K562 (cell line): ENCODE measurements around the gene ZNF768. TPM values are rescaled to one million over a fixed set of nuclear protein-coding genes. Genes with fewer than 3 reads are reported as not detected.

Experiments used
- ATAC-seq: fragments of 200-7000 bp; cut with Tn5 transposase; 3 replicates; pipeline ENCODE4 v1.9.1; 2020; ENCODE audit warnings: moderate library complexity
- BruUV-seq: library from RNA; stranded (reverse); fragments of 400-500 nt; replicated peaks from 2 replicates; lab custom pipeline; 2021; lab: Mats Ljungman, UMichigan
- CTCF ChIA-PET: fragments of 300-600 bp; formaldehyde crosslinking; extraction: SDS; loops from one replicate; lab custom pipeline; 2021; ENCODE audit warnings: low intra/inter-chr PET ratio; lab: Yijun Ruan, JAX
- POLR2A ChIA-PET: fragments of 300-600, 350-650 bp; sonication (Branson Sonifier 250); formaldehyde crosslinking; extraction: SDS; loops from one replicate; lab custom pipeline; 2021; ENCODE audit warnings: antibody characterized with exemption, inconsistent platforms; lab: Yijun Ruan, JAX
- DNase-seq, 4 experiments: peaks; one replicate each; pipeline versions ENCODE4 v3.0.0 to v3.0.0-alpha.2; 2011 to 2018; ENCODE audit warnings: low spot score in 3 of 4, mixed read lengths in 3 of 4; ENCODE audit errors: extremely low read depth in 1 of 4
- FAIRE-seq: peaks from 2 replicates; lab custom pipeline; 2011; peaks lifted over from hg19 to GRCh38; lab: Jason Lieb, UNC
- H2AFZ ChIP-seq: 2 replicates; pipeline ENCODE4 v1.6.0; 2011; ENCODE audit warnings: low read depth, low read length, control low read depth, inconsistent platforms
- H3K27ac ChIP-seq: fragments of 200-600 bp; 3 replicates; pipeline ENCODE4 v1.8.0; 2011; ENCODE audit warnings: low read depth, mild to moderate bottlenecking, control low read depth, inconsistent platforms, low read length, moderate library complexity, mixed read lengths; ENCODE audit errors: extremely low read depth
- H3K27me3 ChIP-seq, 2 experiments: fragments of 300-600 bp in 1 of 2; 2 replicates in 1 of 2; 3 replicates in 1 of 2; pipeline versions ENCODE4 v1.6.0 to v1.8.0; 2011; ENCODE audit warnings: inconsistent platforms in 2 of 2, low read length in 2 of 2, mild to moderate bottlenecking in 1 of 2, mixed read lengths in 1 of 2, moderate library complexity in 1 of 2; ENCODE audit not compliant: control insufficient read depth in 2 of 2, insufficient read depth in 2 of 2
- H3K36me3 ChIP-seq: fragments of 300-600 bp; 3 replicates; pipeline ENCODE4 v1.8.0; 2011; ENCODE audit warnings: mild to moderate bottlenecking, low read length, inconsistent platforms; ENCODE audit not compliant: control insufficient read depth, insufficient read depth
- H3K4me1 ChIP-seq, 2 experiments: fragments of 200-600 bp in 1 of 2; replicated peaks in 1 of 2; 2 replicates in 1 of 2; 3 replicates in 1 of 2; pipeline versions ENCODE4 v1.5.1 to v1.8.0; 2011; ENCODE audit warnings: inconsistent platforms in 2 of 2, low read length in 2 of 2, mild to moderate bottlenecking in 1 of 2, mixed read lengths in 1 of 2, moderate library complexity in 1 of 2; ENCODE audit not compliant: control insufficient read depth in 2 of 2, insufficient read depth in 2 of 2
- H3K4me2 ChIP-seq: 2 replicates; pipeline ENCODE4 v1.6.1; 2011; ENCODE audit warnings: low read length, control low read depth, inconsistent platforms, mixed read lengths; ENCODE audit not compliant: insufficient read depth
- H3K4me3 ChIP-seq: fragments of 200-600 bp; sonication (generic), shearing (Covaris generic); 2 replicates; pipeline ENCODE4 v1.5.1; 2016; ENCODE audit warnings: control low read depth, inconsistent platforms
- H3K79me2 ChIP-seq: fragments of 200-600 bp; 3 replicates; pipeline ENCODE4 v1.8.0; 2011; ENCODE audit warnings: low read length, inconsistent platforms; ENCODE audit not compliant: control insufficient read depth, insufficient read depth
- H3K9ac ChIP-seq, 2 experiments: 2 replicates each; pipeline versions ENCODE4 v1.6.0 to v1.6.1; 2011; ENCODE audit warnings: low read depth in 2 of 2, low read length in 2 of 2, control low read depth in 1 of 2, inconsistent platforms in 1 of 2, mild to moderate bottlenecking in 1 of 2, mixed read lengths in 1 of 2; ENCODE audit not compliant: insufficient read depth in 1 of 2
- H3K9me1 ChIP-seq: one replicate; pipeline ENCODE4 v1.6.0; 2011; ENCODE audit warnings: inconsistent platforms, mild to moderate bottlenecking, low read length, moderate library complexity; ENCODE audit not compliant: control insufficient read depth, insufficient read depth
- H3K9me3 ChIP-seq: replicated peaks from 2 replicates; pipeline ENCODE4 v1.5.1; 2011; ENCODE audit warnings: low read depth, low read length, inconsistent platforms; ENCODE audit not compliant: control insufficient read depth, insufficient read depth
- H4K20me1 ChIP-seq: replicated peaks from 2 replicates; pipeline ENCODE4 v1.6.1; 2011; ENCODE audit warnings: low read length, inconsistent platforms, mixed read lengths; ENCODE audit not compliant: control insufficient read depth, insufficient read depth
- ATF3 ChIP-seq, 2 experiments: fragments of 450-650 bp in 1 of 2; sonication (generic) in 1 of 2; formaldehyde crosslinking in 1 of 2; IDR thresholded peaks in 1 of 2; conservative IDR thresholded peaks in 1 of 2; 2 replicates each; pipeline versions ENCODE4 v1.6.1 to v1.8.1; 2016 to 2023; ENCODE audit warnings: mild to moderate bottlenecking in 2 of 2, moderate library complexity in 2 of 2, inconsistent platforms in 1 of 2, missing genetic modification reagents in 1 of 2
- BCOR ChIP-seq: fragments of 450-650 bp; IDR thresholded peaks from 2 replicates; pipeline ENCODE4 v1.6.1; 2016
- CBFA2T3 ChIP-seq: fragments of 450-650 bp; IDR thresholded peaks from 2 replicates; pipeline ENCODE4 v1.6.1; 2017
- CEBPB ChIP-seq: fragments of 450-650 bp; IDR thresholded peaks from 2 replicates; pipeline ENCODE4 v1.6.1; 2016; ENCODE audit warnings: missing genetic modification characterization, missing compliant biosample characterization
- CEBPG ChIP-seq, 3 experiments: fragments of 200-800 bp in 1 of 3; sonication (Bioruptor generic) in 1 of 3; sonication (generic) in 1 of 3; formaldehyde crosslinking in 1 of 3; IDR thresholded peaks in 2 of 3; conservative IDR thresholded peaks in 1 of 3; 2 replicates each; pipeline versions ENCODE4 v1.6.1 to v1.8.0; 2016 to 2022; ENCODE audit warnings: missing compliant biosample characterization in 2 of 3, missing genetic modification characterization in 2 of 3, mild to moderate bottlenecking in 1 of 3, missing genetic modification reagents in 1 of 3
- FOXK1 ChIP-seq: sonication (generic); formaldehyde crosslinking; IDR thresholded peaks from 2 replicates; pipeline ENCODE4 v1.8.0; 2022; ENCODE audit warnings: missing genetic modification reagents, mild to moderate bottlenecking, borderline replicate concordance
- GABPA ChIP-seq: fragments of 200-800 bp; sonication (Bioruptor generic); conservative IDR thresholded peaks from 2 replicates; pipeline ENCODE4 v1.6.1; 2016; ENCODE audit warnings: low read depth, missing genetic modification characterization, missing compliant biosample characterization
- GABPB1 ChIP-seq: sonication (generic); formaldehyde crosslinking; IDR thresholded peaks from 2 replicates; pipeline ENCODE4 v1.8.0; 2022; ENCODE audit warnings: mild to moderate bottlenecking, missing genetic modification reagents
- LEF1 ChIP-seq: fragments of 450-650 bp; IDR thresholded peaks from 2 replicates; pipeline ENCODE4 v1.6.1; 2016; ENCODE audit warnings: mild to moderate bottlenecking
- MEIS2 ChIP-seq: fragments of 450-650 bp; IDR thresholded peaks from 2 replicates; pipeline ENCODE4 v1.6.1; 2014; ENCODE audit warnings: mild to moderate bottlenecking; ENCODE audit not compliant: partially characterized antibody
- PBX2 ChIP-seq, 2 experiments: IDR thresholded peaks in 1 of 2; conservative IDR thresholded peaks in 1 of 2; 2 replicates each; pipeline ENCODE4 v1.6.1; 2016; ENCODE audit warnings: low read depth in 2 of 2, mild to moderate bottlenecking in 1 of 2, missing compliant biosample characterization in 1 of 2, missing genetic modification characterization in 1 of 2, moderate library complexity in 1 of 2
- PKNOX1 ChIP-seq: fragments of 450-650 bp; IDR thresholded peaks from 2 replicates; pipeline ENCODE4 v1.6.1; 2016
- RFX1 ChIP-seq: fragments of 450-650 bp; IDR thresholded peaks from 2 replicates; pipeline ENCODE4 v1.6.1; 2016; ENCODE audit warnings: mild to moderate bottlenecking, moderate library complexity
- TFAP4 ChIP-seq: sonication (generic); formaldehyde crosslinking; IDR thresholded peaks from 2 replicates; pipeline ENCODE4 v1.8.0; 2022; ENCODE audit warnings: missing genetic modification reagents, mild to moderate bottlenecking, moderate library complexity, borderline replicate concordance
- XRCC5 ChIP-seq: fragments of 200-400 bp; formaldehyde crosslinking; IDR thresholded peaks from 2 replicates; pipeline ENCODE4 v1.6.1; 2017; ENCODE audit warnings: low read depth, mild to moderate bottlenecking, low read length
- WGBS: fragments of 100-300 bp; shearing (Covaris generic); methylation state at CpG from one replicate; pipeline ENCODE4 v1.1.6; 2016; ENCODE audit warnings: low coverage, mixed read lengths; ENCODE audit not compliant: insufficient coverage; ENCODE audit errors: missing lambda C conversion rate; 5-methylcytosine and 5-hydroxymethylcytosine counted together
- in situ Hi-C: fragments of 300-500 bp; cut with MboI; formaldehyde crosslinking; loops from 4 replicates; pipeline ENCODE4 v1.15.0; 2018; ENCODE audit warnings: inconsistent platforms, mixed read lengths
- intact Hi-C: fragments of 100-400 bp; cut with micrococcal nuclease; formaldehyde crosslinking; loops from 2 replicates; pipeline ENCODE4 v1.14.2; 2022
- polyA plus RNA-seq, 8 experiments: library from polyadenylated mRNA; depleted of rRNA in 4 of 8; stranded (reverse) in 5 of 8; unstranded in 3 of 8; fragments of >200 nt; fragmentation: Nextera tagmentation in 2 of 8; fragmentation: Illumina TruSeq in 1 of 8; extraction: Ambion mirVana in 2 of 8; extraction: Trizol in 1 of 8; gene quantifications; 2 replicates each; pipeline versions ENCODE4 v1.2.1 to v1.2.3, GENCODE V29; 2011 to 2014; ENCODE audit warnings: inconsistent platforms in 1 of 8, missing spikeins in 1 of 8
- total RNA-seq, 7 experiments: library from RNA; depleted of rRNA in 6 of 7; stranded (reverse); fragments of >200 nt in 6 of 7; fragmentation: Illumina TruSeq in 2 of 7; extraction: Trizol in 2 of 7; gene quantifications; 2 replicates each; pipeline versions ENCODE4 v1.2.1 to v1.2.3, GENCODE V29; 2011 to 2021; ENCODE audit warnings: low replicate concordance in 1 of 7

Gene ZNF768
- total and polyA plus RNA-seq, 9 of the 15 experiments (the other 6 are each of a cell fraction or from before 2014, with no cell fraction given), result 0.13 to 50.7 (median 26.9) TPM

- no peaks in the 10 kb centered on the region for H3K27me3 ChIP-seq
- H3K9ac ChIP-seq, result no peak overlapping the region
- H3K9me3 ChIP-seq, result no peaks in the 10 kb centered on the region
- ATAC-seq (no peak), DNase-seq (no peak), FAIRE-seq (no peak)
- no TSS peak for BruUV-seq
- H3K4me1 ChIP-seq, result peaks cover 12 to 30% of the 10 kb centered on the region in 2 experiments
- in situ Hi-C loops, result no loop called here
- H3K36me3 ChIP-seq, result no peaks in the 10 kb centered on the region
- H3K79me2 ChIP-seq, result peaks cover 15% of the 10 kb centered on the region
- H3K4me3 ChIP-seq, result no peak overlapping the region
- no peak overlapping the region for H3K27ac ChIP-seq
- H2AFZ ChIP-seq, result no peak overlapping the region
- intact Hi-C loops, result no loop called here
- CTCF ChIA-PET, result no interaction called here
- POLR2A ChIA-PET, result interaction anchor here (0.9 to 1.3 kb wide), 3 partner anchors 10 to 18 kb away, joined by 3 to 4 read pairs (median 3); partner anchors contain the start of gene ZNF764
- WGBS, result 44% methylated on average over 6 of the region's 6 CpGs
- H3K9me1 ChIP-seq, result no peaks in the 10 kb centered on the region
- H4K20me1 ChIP-seq, result no peaks in the 10 kb centered on the region
- H3K4me2 ChIP-seq, result no peak overlapping the region
- TF ChIP-seq GABPB1 (0 out of 2 replicates have a peak, but pooled peaks have one; percentile 23), CEBPG (CRISPR knock-in tag; IDR thresholded peaks at IDR 0.05) (peak; percentile 67), CEBPG (tag; conservative IDR thresholded peaks at IDR 0.05 in 1 of 2, IDR thresholded peaks at IDR 0.05 in 1 of 2) (peak; percentile 94 to 96), ATF3 (IDR thresholded peaks at IDR 0.05) (0 out of 2 replicates have a peak, but pooled peaks have one; percentile 17), ATF3 (CRISPR knock-in tag; conservative IDR thresholded peaks at IDR 0.05) (no peak), GABPA (tag) (peak; percentile 23; the same call in 1 of the 2 replicates), PBX2 (CRISPR knock-in tag; IDR thresholded peaks at IDR 0.05; ENCODE audit: low read depth) (no peak), PBX2 (tag; conservative IDR thresholded peaks at IDR 0.05; ENCODE audit: low read depth) (peak; percentile 94), CEBPB (tag) (peak; percentile 98), RFX1 (peak; percentile 59; the same call in 1 of the 2 replicates), PKNOX1 (peak; percentile 83), CBFA2T3 (0 out of 2 replicates have a peak, but pooled peaks have one; percentile 7), MEIS2 (peak; percentile 87), XRCC5 (no peak), TFAP4 (CRISPR knock-in tag) (peak; percentile 59; the same call in 1 of the 2 replicates), LEF1 (no peak), FOXK1 (CRISPR knock-in tag) (no peak), BCOR (no peak)
Measured at GRCh38 chr16:30567991-30568638, 41.7 kb upstream of the ZNF768 start.
